ENCODE measurements around the gene CRB1.
A peak's percentile ranks its signal among the peaks of the same experiment; 100 is the strongest.

CRB1 gene

GRCh38 chr1:197304638-197305200 is 36.7 kb downstream of the CRB1 start:
- no peak for DNase-seq

- DNase-seq = no peak
Observed at GRCh38 chr1:197305925-197306324, 37.9 kb downstream of the CRB1 start.

- no peak for DNase-seq
Observed at GRCh38 chr1:197306381-197307062, 38.5 kb downstream of the CRB1 start.

- no peak for DNase-seq
Observed at GRCh38 chr1:197307136-197307535, 39.1 kb downstream of the CRB1 start.

- no peak for DNase-seq
Observed at GRCh38 chr1:197307551-197307950, 39.5 kb downstream of the CRB1 start.

- no peak for DNase-seq
Observed at GRCh38 chr1:197311081-197311480, 43.0 kb downstream of the CRB1 start.

GRCh38 chr1:197312163-197312562 is 44.1 kb downstream of the CRB1 start:
- no peak for DNase-seq

- DNase-seq = no peak
Observed at GRCh38 chr1:197313713-197314112, 45.7 kb downstream of the CRB1 start.

GRCh38 chr1:197314682-197315081 is 46.6 kb downstream of the CRB1 start:
- no peak for DNase-seq

GRCh38 chr1:197319631-197320030 is 51.6 kb downstream of the CRB1 start:
- DNase-seq = peak; percentile 9

- DNase-seq = no peak
Observed at GRCh38 chr1:197320991-197321531, 53.0 kb downstream of the CRB1 start.

GRCh38 chr1:197321811-197322210 is 53.8 kb downstream of the CRB1 start:
- no peak for DNase-seq

GRCh38 chr1:197327776-197328364 is 59.8 kb downstream of the CRB1 start:
- no peak for DNase-seq

GRCh38 chr1:197330213-197330612 is 62.2 kb downstream of the CRB1 start:
- no peak for DNase-seq

GRCh38 chr1:197331565-197331964 is 63.5 kb downstream of the CRB1 start:
- no peak for DNase-seq

- no peak for DNase-seq
Observed at GRCh38 chr1:197333041-197333440, 65.0 kb downstream of the CRB1 start.

- DNase-seq = no peak
Observed at GRCh38 chr1:197336571-197336970, 68.5 kb downstream of the CRB1 start.

GRCh38 chr1:197339106-197340060 is 71.3 kb downstream of the CRB1 start:
- no peak for DNase-seq

GRCh38 chr1:197341626-197342025 is 73.6 kb downstream of the CRB1 start:
- DNase-seq = no peak

- no peak for DNase-seq
Observed at GRCh38 chr1:197342044-197342565, 74.1 kb downstream of the CRB1 start.

- no peak for DNase-seq
Observed at GRCh38 chr1:197342669-197343068, 74.6 kb downstream of the CRB1 start.

- DNase-seq = no peak
Observed at GRCh38 chr1:197343663-197344273, 75.7 kb downstream of the CRB1 start.

Measured in CD4-positive, alpha-beta T cell treated with Interleukin-12 subunit alpha and Interleukin-12 subunit beta, for 1 hour (primary cell).